Heart left ventricle (tissue), 16 donors: ENCODE results near the gene MEGF9. TPM values are rescaled to one million over a fixed set of nuclear protein-coding genes. Genes with fewer than 3 reads are reported as not detected.

Experiments used
- ATAC-seq, 4 donors: fragments of 200-7000 bp; cut with Tn5 transposase; one replicate each; pipeline ENCODE4 v1.9.1; 2020 to 2022; ENCODE audit warnings: moderate library complexity in 4 of 4, mild to moderate bottlenecking in 3 of 4, moderate number of reproducible peaks in 1 of 4
- DNase-seq, 5 donors: peaks; one replicate each; pipeline ENCODE4 v3.0.0-alpha.2; 2020
- H3K27ac ChIP-seq, 12 donors: fragments of 200-600 bp; sonication (generic) in 4 of 12; one replicate each; pipeline versions ENCODE4 v1.5.0 to v1.8.0; 2016 to 2022; ENCODE audit warnings: mild to moderate bottlenecking in 2 of 12
- H3K27me3 ChIP-seq, 9 donors: fragments of 200-600 bp; sonication (generic) in 2 of 9; one replicate each; pipeline versions ENCODE4 v1.5.1 to v1.8.0; 2016 to 2022; ENCODE audit warnings: mild to moderate bottlenecking in 3 of 9
- H3K36me3 ChIP-seq, 9 donors: fragments of 200-600 bp; sonication (generic) in 2 of 9; one replicate each; pipeline versions ENCODE4 v1.5.0 to v1.8.0; 2018 to 2022; ENCODE audit warnings: mild to moderate bottlenecking in 2 of 9
- H3K4me1 ChIP-seq, 12 donors: fragments of 200-600 bp; sonication (generic) in 4 of 12; one replicate each; pipeline versions ENCODE4 v1.5.0 to v1.8.0; 2016 to 2022; ENCODE audit warnings: mild to moderate bottlenecking in 3 of 12
- H3K4me3 ChIP-seq, 12 donors: fragments of 200-600 bp; sonication (generic) in 4 of 12; one replicate each; pipeline versions ENCODE4 v1.5.0 to v1.8.0; 2017 to 2022; ENCODE audit warnings: mild to moderate bottlenecking in 9 of 12, moderate library complexity in 4 of 12
- H3K9me3 ChIP-seq, 12 donors: fragments of 200-600 bp; sonication (generic) in 4 of 12; one replicate each; pipeline versions ENCODE4 v1.5.0 to v1.8.0; 2016 to 2022; ENCODE audit warnings: mild to moderate bottlenecking in 1 of 12
- POLR2A ChIP-seq, 2 donors: fragments of 450-650 bp; IDR thresholded peaks; one replicate each; pipeline ENCODE4 v1.6.1; 2017; ENCODE audit warnings: antibody characterized with exemption in 2 of 2, mild to moderate bottlenecking in 2 of 2, moderate library complexity in 2 of 2
- WGBS, 4 donors: extraction: QIAGEN DNeasy Blood & Tissue Kit in 2 of 4; methylation state at CpG; one replicate each; pipeline versions ENCODE4 v1.1.5 to v1.1.7; 2013 to 2018; 5-methylcytosine and 5-hydroxymethylcytosine counted together
- intact Hi-C, 10 donors: fragments of 100-400 bp; cut with DNase I; formaldehyde crosslinking; loops; one replicate each; pipeline versions ENCODE4 v1.11.1 to v1.14.2; 2022
- polyA plus RNA-seq, 2 donors: library from polyadenylated mRNA; stranded (reverse); fragments of 200-250 nt; gene quantifications; one replicate each; pipeline ENCODE4 v1.2.3, GENCODE V29; 2013
- total RNA-seq, 9 donors: library from RNA; depleted of rRNA in 2 of 9; stranded (reverse); fragments of >200 nt in 2 of 9; fragmentation: NEBNext Ultra II Directional in 3 of 9; extraction: Animal tissue kit (Norgen Biotek cat#: 25700) in 3 of 9; gene quantifications; one replicate each; pipeline versions ENCODE4 v1.1.0 to v1.2.4, GENCODE V29; 2016 to 2023
- TF ChIP-seq, protein P1 (sequence below), 12 donors: fragments of 200-600 bp; sonication (generic) in 4 of 12; IDR thresholded peaks; one replicate each; pipeline versions ENCODE4 v1.5.0 to v1.8.0; 2018 to 2022; ENCODE audit warnings: antibody characterized with exemption in 12 of 12, mild to moderate bottlenecking in 5 of 12
- donor health status: ischemic (EF 13 %, LVEDD 7.1; RV severe dilation, severe dysfunction).
- donor health status: healthy with polysubstance abuse.
- donor health status: DM: no; HTN: yes; CAD: no.
- donor health status: DM: no; HTN: no; CAD: no.
- donor health status: ischemic (EF 25% LVEDD 6.9; RV normal size, moderate dysfunction).
- donor health status: ischemic (EF 25% LVEDD 5.7; RV mildly dilated, moderate dysfunction).
- donor health status: healthy.
- donor health status: DM: yes; HTN: yes; CAD: no.
- donor health status: ischemic (EF 35%, LVEDD 5.7; RV mildly dilated, moderate dysfunction).
- donor health status: nonischemic (EF 11% LVEDD 7.7; RV severe dilation, severe dysfunction).
- donor health status: DM: yes; HTN: yes; CAD: no.
- donor health status: PGD.
- donor health status: ischemic (EF 29% LVEDD 5.4; RV normal size, mild dysfunction).
- donor health status: nonischemic (EF 23%, LVEDD 6.1; RV moderate dilation, normal function).

Gene MEGF9
- total and polyA plus RNA-seq, 11 donors: 2.2 to 46.0 (median 12.8) TPM

DNA sequence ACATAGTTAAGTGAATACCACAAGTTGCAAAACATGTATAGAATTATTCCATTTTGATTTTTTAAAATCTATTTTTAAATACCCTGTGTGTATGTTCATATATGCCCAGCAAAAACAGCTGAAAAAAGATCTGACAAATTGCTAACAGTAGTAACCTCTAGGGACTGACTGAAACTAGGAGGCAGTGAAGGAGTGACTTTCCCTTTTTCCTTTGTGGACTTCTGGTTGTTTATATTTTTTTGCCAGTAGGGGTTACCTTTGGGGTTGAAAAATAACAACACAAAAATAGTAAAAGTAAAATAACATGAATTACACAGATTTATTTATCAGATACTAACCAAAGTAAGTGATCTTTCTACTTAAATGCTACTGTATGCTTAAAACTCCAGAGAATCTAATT is 2.9 kb downstream of the MEGF9 start:
- Histone ChIP-seq H3K27me3 (no peaks in the 10 kb centered on the region), H3K9me3 (no peaks in the 10 kb centered on the region), H3K27ac (peak overlapping the region in 4 of 12 donors; percentile 26 to 91 (median 41)), H3K4me3 (peak overlapping the region in 4 of 12 donors; percentile 8 to 95 (median 68)), H3K4me1 (peaks cover 0 to 74% (median 24%) of the 10 kb centered on the region in 12 donors), H3K36me3 (no peaks in the 10 kb centered on the region)
- intact Hi-C loops: loop anchor here in 5 of 10 donors (10.0 kb wide), 2 partner anchors 87 to 163 kb away; partner anchors contain the start of gene PHF19 (in 1 of the 5)
- no peak for ATAC-seq
- TF ChIP-seq, protein P1, sequence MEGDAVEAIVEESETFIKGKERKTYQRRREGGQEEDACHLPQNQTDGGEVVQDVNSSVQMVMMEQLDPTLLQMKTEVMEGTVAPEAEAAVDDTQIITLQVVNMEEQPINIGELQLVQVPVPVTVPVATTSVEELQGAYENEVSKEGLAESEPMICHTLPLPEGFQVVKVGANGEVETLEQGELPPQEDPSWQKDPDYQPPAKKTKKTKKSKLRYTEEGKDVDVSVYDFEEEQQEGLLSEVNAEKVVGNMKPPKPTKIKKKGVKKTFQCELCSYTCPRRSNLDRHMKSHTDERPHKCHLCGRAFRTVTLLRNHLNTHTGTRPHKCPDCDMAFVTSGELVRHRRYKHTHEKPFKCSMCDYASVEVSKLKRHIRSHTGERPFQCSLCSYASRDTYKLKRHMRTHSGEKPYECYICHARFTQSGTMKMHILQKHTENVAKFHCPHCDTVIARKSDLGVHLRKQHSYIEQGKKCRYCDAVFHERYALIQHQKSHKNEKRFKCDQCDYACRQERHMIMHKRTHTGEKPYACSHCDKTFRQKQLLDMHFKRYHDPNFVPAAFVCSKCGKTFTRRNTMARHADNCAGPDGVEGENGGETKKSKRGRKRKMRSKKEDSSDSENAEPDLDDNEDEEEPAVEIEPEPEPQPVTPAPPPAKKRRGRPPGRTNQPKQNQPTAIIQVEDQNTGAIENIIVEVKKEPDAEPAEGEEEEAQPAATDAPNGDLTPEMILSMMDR (IDR thresholded peaks at IDR 0.05): no peak
- TF ChIP-seq POLR2A (IDR thresholded peaks at IDR 0.05): no peak
- DNase-seq: no peak

DNA sequence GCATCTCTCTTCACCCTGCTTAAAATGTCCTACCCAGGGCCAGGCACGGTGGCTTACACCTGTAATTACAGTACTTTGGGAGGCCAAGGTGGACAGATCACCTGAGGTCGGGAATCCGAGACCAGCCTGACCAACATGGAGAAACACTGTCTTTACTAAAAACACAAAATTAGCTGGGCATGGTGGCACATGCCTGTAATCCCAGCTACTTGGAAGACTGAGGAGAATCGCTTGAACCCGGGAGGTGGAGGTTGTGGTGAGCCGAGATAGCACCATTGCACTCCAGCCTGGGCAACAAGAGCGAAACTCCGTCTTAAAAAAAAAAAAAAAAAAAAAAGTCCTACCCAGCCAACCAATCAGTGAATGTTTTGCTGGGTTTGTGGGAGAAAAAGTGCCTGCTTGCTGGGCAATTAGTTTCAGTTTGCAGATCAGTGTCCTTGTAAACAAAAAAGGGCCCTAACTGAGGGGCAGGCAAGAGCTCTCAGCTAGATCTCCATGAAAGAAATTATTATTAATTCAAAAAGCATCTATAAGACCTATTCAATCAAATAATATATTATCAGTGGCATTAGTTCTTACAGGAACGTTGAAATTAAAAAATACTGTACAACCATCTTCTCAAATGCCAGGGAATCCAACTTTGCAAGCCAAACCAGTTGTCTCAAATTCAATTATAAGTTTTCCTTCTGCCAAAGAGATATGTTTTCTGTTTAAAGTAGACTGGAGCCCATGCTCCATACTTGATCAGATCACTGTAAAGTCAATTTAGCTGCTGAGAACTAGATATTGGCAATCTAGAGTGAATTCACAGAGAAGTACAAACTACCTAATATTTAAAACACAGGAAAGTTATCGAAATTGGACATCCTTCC is 3.9 kb downstream of the MEGF9 start:
- TF ChIP-seq, protein P1 (IDR thresholded peaks at IDR 0.05): no peak
- TF ChIP-seq POLR2A (IDR thresholded peaks at IDR 0.05): no peak
- Histone ChIP-seq H3K36me3 (no peaks in the 10 kb centered on the region), H3K9me3 (no peaks in the 10 kb centered on the region), H3K4me1 (peaks cover 0 to 79% (median 22%) of the 10 kb centered on the region in 12 donors), H3K27me3 (no peaks in the 10 kb centered on the region), H3K27ac (peak overlapping the region in 8 of 12 donors; percentile 7 to 91 (median 38)), H3K4me3 (peak overlapping the region in 9 of 12 donors; percentile 17 to 95 (median 30))
- no peak for ATAC-seq
- 74 to 81% (median 79%) methylated on average over 10 of the region's 10 CpGs for WGBS, 4 donors
- intact Hi-C loops: loop anchor here in 5 of 10 donors (10.0 kb wide), 2 partner anchors 86 to 164 kb away; partner anchors contain the start of gene PHF19 (in 1 of the 5)
- DNase-seq: no peak

DNA sequence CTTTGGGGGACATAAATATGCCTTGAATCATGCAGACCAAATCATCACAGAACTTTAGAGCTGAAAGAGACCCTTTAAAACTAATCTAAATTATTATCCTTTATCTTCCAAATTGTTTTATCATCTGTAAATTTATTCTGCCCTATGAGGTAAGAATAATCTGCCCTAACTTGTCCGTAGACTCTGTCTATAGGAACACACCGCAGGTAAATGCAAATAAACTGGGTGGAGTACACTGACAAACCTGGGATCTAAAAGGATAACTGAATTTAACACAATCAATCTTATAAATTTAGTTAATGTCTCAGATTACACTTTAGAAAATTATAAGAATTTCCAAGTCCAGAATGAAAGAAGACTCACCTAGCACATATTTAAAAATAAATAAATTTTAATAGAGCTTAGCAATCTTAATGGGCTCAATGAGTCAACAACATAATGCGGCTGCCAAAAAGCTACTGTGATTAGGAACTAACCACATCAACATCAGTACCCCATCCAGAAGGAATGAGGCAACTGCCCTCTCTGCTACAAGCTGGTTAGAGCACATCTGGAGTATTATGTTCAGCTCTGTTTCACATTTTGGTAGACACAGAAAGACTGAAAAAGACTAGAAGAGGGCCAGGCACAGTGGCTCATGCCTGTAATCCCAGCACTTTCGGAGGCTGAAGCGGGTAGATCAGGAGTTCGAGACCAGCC is 5.6 kb downstream of the MEGF9 start:
- no peaks in the 10 kb centered on the region for H3K27me3 ChIP-seq
- ATAC-seq (no peak), DNase-seq (no peak)
- H3K27ac ChIP-seq: no peak overlapping the region
- no peak overlapping the region for H3K4me3 ChIP-seq
- no peaks in the 10 kb centered on the region for H3K36me3 ChIP-seq
- no peak for TF ChIP-seq POLR2A (IDR thresholded peaks at IDR 0.05)
- TF ChIP-seq, protein P1 (IDR thresholded peaks at IDR 0.05): no peak
- intact Hi-C loops: no loop called here
- WGBS, 4 donors: 92 to 98% (median 96%) methylated on average over 6 of the region's 6 CpGs
- peaks cover 0 to 75% (median 14%) of the 10 kb centered on the region in 12 donors for H3K4me1 ChIP-seq
- H3K9me3 ChIP-seq: no peaks in the 10 kb centered on the region

DNA sequence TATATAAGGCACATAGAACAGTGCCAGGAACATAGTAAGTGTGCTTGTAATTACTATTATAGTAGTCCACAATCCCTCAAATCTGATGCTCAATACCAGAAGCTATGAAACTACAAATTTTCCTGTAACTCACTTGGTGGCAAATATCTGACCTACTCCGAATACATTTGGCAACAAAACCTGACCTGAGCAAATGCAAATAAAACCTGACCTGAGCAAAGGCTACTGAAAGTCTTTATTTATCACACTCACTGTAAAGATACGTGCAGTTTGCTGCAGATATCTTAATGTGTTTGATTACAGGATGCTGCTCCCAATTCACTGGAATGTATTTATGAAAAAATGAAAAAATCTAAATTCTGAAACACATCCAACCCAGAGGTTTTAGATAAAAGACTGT is 7.1 kb downstream of the MEGF9 start:
- no peak overlapping the region for H3K4me3 ChIP-seq
- peaks cover 0 to 62% (median 3%) of the 10 kb centered on the region in 12 donors for H3K4me1 ChIP-seq
- no peak for ATAC-seq
- TF ChIP-seq, protein P1 (IDR thresholded peaks at IDR 0.05): no peak
- TF ChIP-seq POLR2A (IDR thresholded peaks at IDR 0.05): no peak
- DNase-seq: no peak
- no peaks in the 10 kb centered on the region for H3K36me3 ChIP-seq
- no peaks in the 10 kb centered on the region for H3K27me3 ChIP-seq
- intact Hi-C loops: no loop called here
- WGBS, 4 donors: 88 to 90% (median 89%) methylated on average over 2 of the region's 2 CpGs
- no peak overlapping the region for H3K27ac ChIP-seq
- H3K9me3 ChIP-seq: no peaks in the 10 kb centered on the region
